ENCODE measurements around the gene RAD51B.

RAD51B gene

GRCh38 chr14:68554231-68554630 lies 734.7 kb downstream of the RAD51B start:
- TF ChIP-seq CTCF (IDR thresholded peaks at IDR 0.05; ENCODE audit: low read depth, low read length) = no peak

GRCh38 chr14:68556253-68556652 lies 736.7 kb downstream of the RAD51B start:
- H3K4me3 ChIP-seq (replicated peaks in 1 of 2; ENCODE audit: low read depth in 2 of 2, low read length in 2 of 2) = no peak overlapping the region
- TF ChIP-seq CTCF (IDR thresholded peaks at IDR 0.05; ENCODE audit: low read depth, low read length) = no peak

More at GRCh38 chr14:68554231-68554630, 734.7 kb downstream of the RAD51B start:
- no peak for DNase-seq (ENCODE audit: low read depth in 2 of 2)
- no peak overlapping the region for H3K4me3 ChIP-seq (replicated peaks in 1 of 2; ENCODE audit: low read depth in 2 of 2, low read length in 2 of 2)

GRCh38 chr14:68557648-68558047 lies 738.1 kb downstream of the RAD51B start:
- TF ChIP-seq CTCF (IDR thresholded peaks at IDR 0.05; ENCODE audit: low read depth, low read length) = no peak
- DNase-seq (ENCODE audit: low read depth in 2 of 2) = no peak
- no peak overlapping the region for H3K4me3 ChIP-seq (replicated peaks in 1 of 2; ENCODE audit: low read depth in 2 of 2, low read length in 2 of 2)

More at GRCh38 chr14:68556253-68556652, 736.7 kb downstream of the RAD51B start:
- no peak for DNase-seq (ENCODE audit: low read depth in 2 of 2)

- TF ChIP-seq CTCF (IDR thresholded peaks at IDR 0.05; ENCODE audit: low read depth, low read length) = no peak
- no peak for DNase-seq (ENCODE audit: low read depth in 2 of 2)
- H3K4me3 ChIP-seq (replicated peaks in 1 of 2; ENCODE audit: low read depth in 2 of 2, low read length in 2 of 2) = no peak overlapping the region
Observed at GRCh38 chr14:68558096-68558495, 738.5 kb downstream of the RAD51B start.

GRCh38 chr14:68559949-68560348 lies 740.4 kb downstream of the RAD51B start:
- DNase-seq (ENCODE audit: low read depth in 2 of 2) = no peak
- no peak overlapping the region for H3K4me3 ChIP-seq (replicated peaks in 1 of 2; ENCODE audit: low read depth in 2 of 2, low read length in 2 of 2)
- TF ChIP-seq CTCF (IDR thresholded peaks at IDR 0.05; ENCODE audit: low read depth, low read length) = no peak

GRCh38 chr14:68561531-68562007 lies 742.0 kb downstream of the RAD51B start:
- TF ChIP-seq CTCF (IDR thresholded peaks at IDR 0.05; ENCODE audit: low read depth, low read length) = no peak
- DNase-seq (ENCODE audit: low read depth in 2 of 2) = no peak

GRCh38 chr14:68562911-68563250 lies 743.3 kb downstream of the RAD51B start:
- DNase-seq (ENCODE audit: low read depth in 2 of 2) = no peak
- no peak for TF ChIP-seq CTCF (IDR thresholded peaks at IDR 0.05; ENCODE audit: low read depth, low read length)
- H3K4me3 ChIP-seq (replicated peaks in 1 of 2; ENCODE audit: low read depth in 2 of 2, low read length in 2 of 2) = no peak overlapping the region

More at GRCh38 chr14:68561531-68562007, 742.0 kb downstream of the RAD51B start:
- no peak overlapping the region for H3K4me3 ChIP-seq (replicated peaks in 1 of 2; ENCODE audit: low read depth in 2 of 2, low read length in 2 of 2)

Data from cardiac fibroblast (primary cell).